ENCODE data around the gene CPT1B. TPM values are rescaled to one million over a fixed set of nuclear protein-coding genes. Genes with fewer than 3 reads are reported as not detected.
A peak's percentile ranks its signal among the peaks of the same experiment; 100 is the strongest.

The CPT1B gene
- total RNA-seq, result 100 to 1,000 TPM; 107 to 113 TPM

GRCh38 chr22:50577987-50578775 lies at the start of gene CPT1B:
CPT1B (minus strand) TSS chr22:50578427; CDS start chr22:50577915, 512 bp downstream.
- peaks cover 30% of the 10 kb centered on the region for H3K4me1 Mint-ChIP-seq
- H3K9me3 Mint-ChIP-seq, result no peaks in the 10 kb centered on the region
- H3K4me3 Mint-ChIP-seq, result peak within 1 kb of the TSS; percentile 16
- peak within 1 kb of the TSS; percentile 31 for H3K27ac Mint-ChIP-seq
- H3K27me3 Mint-ChIP-seq, result no peaks in the 10 kb centered on the region
- ChIA-PET POLR2A (no interaction called here), CTCF (interaction anchor here (1.2 to 3.0 kb wide), 5 partner anchors 12 to 53 kb away, joined by 4 to 16 read pairs (median 6); partner anchors contain the start of genes SCO2 and SYCE3)
- H3K36me3 Mint-ChIP-seq (ENCODE audit: low read depth), result peaks cover 32% of the 10 kb centered on the region
- DNase-seq, result no peak

GRCh38 chr22:50626850-50627641 lies 48.8 kb upstream of the CPT1B start:
- CTCF ChIA-PET, result interaction anchor here (0.6 to 2.2 kb wide), 5 partner anchors 10 to 351 kb away, joined by 3 to 4 read pairs (median 4); partner anchors contain the start of gene SCO2
- Mint-ChIP-seq H3K27ac (peak overlapping the region; percentile 85), H3K27me3 (peaks cover 2% of the 10 kb centered on the region), H3K36me3 (ENCODE audit: low read depth) (peaks cover 24% of the 10 kb centered on the region), H3K4me3 (peak overlapping the region; percentile 92), H3K4me1 (peaks cover 33% of the 10 kb centered on the region), H3K9me3 (no peaks in the 10 kb centered on the region)
- no peak for DNase-seq
- POLR2A ChIA-PET, result no interaction called here

GRCh38 chr22:50626314-50626849 lies 48.2 kb upstream of the CPT1B start:
- H3K4me3 Mint-ChIP-seq, result peak overlapping the region; percentile 92
- peak overlapping the region; percentile 85 for H3K27ac Mint-ChIP-seq
- peaks cover 24% of the 10 kb centered on the region for H3K36me3 Mint-ChIP-seq (ENCODE audit: low read depth)
- H3K27me3 Mint-ChIP-seq, result peaks cover 2% of the 10 kb centered on the region
- ChIA-PET POLR2A (no interaction called here), CTCF (interaction anchor here (1.8 to 2.2 kb wide), 2 partner anchors 10 to 351 kb away, joined by 4 read pairs; no protein-coding TSS in a partner anchor)
- H3K9me3 Mint-ChIP-seq, result no peaks in the 10 kb centered on the region
- H3K4me1 Mint-ChIP-seq, result peaks cover 40% of the 10 kb centered on the region
- DNase-seq, result no peak

- Mint-ChIP-seq H3K4me1 (peaks cover 46% of the 10 kb centered on the region), H3K4me3 (no peak overlapping the region), H3K36me3 (ENCODE audit: low read depth) (peaks cover 24% of the 10 kb centered on the region), H3K9me3 (no peaks in the 10 kb centered on the region), H3K27ac (no peak overlapping the region), H3K27me3 (peaks cover 2% of the 10 kb centered on the region)
- CTCF ChIA-PET, result interaction anchor here (0.6 to 2.2 kb wide), 3 partner anchors 11 to 350 kb away, joined by 4 read pairs; no protein-coding TSS in a partner anchor
- no peak for DNase-seq
- POLR2A ChIA-PET, result no interaction called here
Measured at GRCh38 chr22:50625568-50626313, 47.5 kb upstream of the CPT1B start.

- ChIA-PET POLR2A (no interaction called here), CTCF (interaction anchor here (0.6 kb wide), 1 partner anchor 300 kb away, joined by 4 read pairs; no protein-coding TSS in a partner anchor)
- H3K9me3 Mint-ChIP-seq, result no peaks in the 10 kb centered on the region
- no peak for DNase-seq
- H3K4me1 Mint-ChIP-seq, result peaks cover 52% of the 10 kb centered on the region
- H3K27me3 Mint-ChIP-seq, result peaks cover 2% of the 10 kb centered on the region
- H3K4me3 Mint-ChIP-seq, result no peak overlapping the region
- H3K27ac Mint-ChIP-seq, result no peak overlapping the region
- H3K36me3 Mint-ChIP-seq (ENCODE audit: low read depth), result peaks cover 24% of the 10 kb centered on the region
Measured at GRCh38 chr22:50625131-50625567, 46.9 kb upstream of the CPT1B start.

GRCh38 chr22:50624347-50625130 lies 46.3 kb upstream of the CPT1B start:
- Mint-ChIP-seq H3K9me3 (no peaks in the 10 kb centered on the region), H3K36me3 (ENCODE audit: low read depth) (peaks cover 24% of the 10 kb centered on the region), H3K4me1 (peaks cover 57% of the 10 kb centered on the region), H3K27ac (peak overlapping the region; percentile 31), H3K27me3 (peaks cover 2% of the 10 kb centered on the region), H3K4me3 (no peak overlapping the region)
- ChIA-PET POLR2A (no interaction called here), CTCF (interaction anchor here (0.6 kb wide), 1 partner anchor 300 kb away, joined by 4 read pairs; no protein-coding TSS in a partner anchor)
- DNase-seq, result no peak

GRCh38 chr22:50622723-50623327 lies 44.6 kb upstream of the CPT1B start:
- POLR2A ChIA-PET, result no interaction called here
- Mint-ChIP-seq H3K4me1 (peaks cover 53% of the 10 kb centered on the region), H3K9me3 (no peaks in the 10 kb centered on the region), H3K27me3 (no peaks in the 10 kb centered on the region), H3K36me3 (ENCODE audit: low read depth) (peaks cover 19% of the 10 kb centered on the region), H3K4me3 (peak overlapping the region; percentile 82), H3K27ac (peak overlapping the region; percentile 100)
- CTCF ChIA-PET, result interaction anchor here (2.6 to 2.9 kb wide), 2 partner anchors 11 to 98 kb away, joined by 11 to 37 read pairs; partner anchors contain the start of gene SCO2
- DNase-seq, result no peak

- POLR2A ChIA-PET, result interaction anchor here (1.3 to 2.0 kb wide), 2 partner anchors 96 to 114 kb away, joined by 4 to 19 read pairs; partner anchors contain the start of genes LMF2, NCAPH2 and SCO2
- Mint-ChIP-seq H3K4me3 (peak overlapping the region; percentile 82), H3K4me1 (peaks cover 53% of the 10 kb centered on the region), H3K27ac (peak overlapping the region; percentile 100), H3K27me3 (peaks cover 1% of the 10 kb centered on the region), H3K36me3 (ENCODE audit: low read depth) (peaks cover 19% of the 10 kb centered on the region), H3K9me3 (no peaks in the 10 kb centered on the region)
- DNase-seq, result peak; percentile 53
- CTCF ChIA-PET, result interaction anchor here (0.8 to 2.9 kb wide), 11 partner anchors 12 to 346 kb away, joined by 3 to 37 read pairs (median 7); partner anchors contain the start of genes CHKB, KLHDC7B, SCO2 and TYMP
Measured at GRCh38 chr22:50621948-50622722, 43.9 kb upstream of the CPT1B start.

- ChIA-PET CTCF (interaction anchor here (0.6 to 2.9 kb wide), 34 partner anchors 9 to 649 kb away, joined by 3 to 37 read pairs (median 6); partner anchors contain the start of genes CHKB, HDAC10, KLHDC7B and LMF2), POLR2A (interaction anchor here (0.8 to 2.0 kb wide), 7 partner anchors 76 to 153 kb away, joined by 3 to 19 read pairs (median 3); partner anchors contain the start of genes KLHDC7B, LMF2, NCAPH2 and SCO2)
- peaks cover 1% of the 10 kb centered on the region for H3K27me3 Mint-ChIP-seq
- peak overlapping the region; percentile 82 for H3K4me3 Mint-ChIP-seq
- no peaks in the 10 kb centered on the region for H3K9me3 Mint-ChIP-seq
- H3K36me3 Mint-ChIP-seq (ENCODE audit: low read depth), result peaks cover 16% of the 10 kb centered on the region
- peak overlapping the region; percentile 100 for H3K27ac Mint-ChIP-seq
- peaks cover 49% of the 10 kb centered on the region for H3K4me1 Mint-ChIP-seq
- peak; percentile 78 for DNase-seq
Measured at GRCh38 chr22:50621356-50621880, 43.2 kb upstream of the CPT1B start.

All from activated CD4-positive, alpha-beta T cell treated with anti-CD3 and anti-CD28 coated beads, Interleukin-2, amount 10 ng/mL, durations not matched to agents 7 days and 5 days (primary cell).